Fibroblast of skin of abdomen (primary cell): ENCODE results near the gene PHRF1.
"Not testable (repeated sequence)": the region's sequence is repeated elsewhere in the genome, so short reads cannot be mapped to it uniquely, and the experiment has no call there.

Source experiments
- DNase-seq: peaks from one replicate; pipeline ENCODE4 v3.0.0-alpha.2; 2013

Gene PHRF1

GRCh38 chr11:630871-631270 is 54.6 kb downstream of the PHRF1 start:
- no peak for DNase-seq

DNA sequence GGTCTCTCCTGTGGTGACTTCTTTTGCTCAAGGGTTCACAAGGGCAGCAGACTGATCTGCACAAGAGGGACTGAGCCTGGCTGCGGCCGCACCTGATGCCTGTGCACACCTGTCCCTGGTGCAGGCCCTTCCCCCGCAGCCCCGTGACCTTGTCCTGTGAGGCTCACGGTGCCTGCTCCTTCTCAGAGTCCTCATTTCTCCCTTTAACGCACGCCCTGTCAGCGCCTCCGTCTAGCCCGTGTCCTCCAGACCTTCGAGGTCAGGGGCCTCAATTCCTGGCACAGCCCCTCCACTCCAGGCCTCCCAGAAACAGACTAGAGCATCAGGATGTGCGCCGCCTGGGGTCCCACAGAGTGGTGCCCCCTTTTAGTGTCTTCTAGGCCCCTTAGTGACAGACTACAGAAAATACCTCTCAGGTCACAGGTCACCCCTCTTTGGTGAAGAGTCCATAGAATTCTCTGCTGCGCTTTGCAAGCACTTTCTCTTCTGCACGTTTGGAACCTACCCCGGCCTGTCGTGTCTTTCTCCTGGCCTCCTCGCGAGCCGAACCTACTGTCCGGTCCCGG is 59.8 kb downstream of the PHRF1 start:
- no peak for DNase-seq

GRCh38 chr11:636511-637332 is 60.5 kb downstream of the PHRF1 start, which contains the start of gene DRD4:
TSS of gene DRD4 (plus strand) at chr11:637269. CDS start at chr11:637305, 36 bp downstream.
- peak; percentile 33 for DNase-seq

- no peak for DNase-seq
Observed at GRCh38 chr11:637333-637592, 61.0 kb downstream of the PHRF1 start.

DNA sequence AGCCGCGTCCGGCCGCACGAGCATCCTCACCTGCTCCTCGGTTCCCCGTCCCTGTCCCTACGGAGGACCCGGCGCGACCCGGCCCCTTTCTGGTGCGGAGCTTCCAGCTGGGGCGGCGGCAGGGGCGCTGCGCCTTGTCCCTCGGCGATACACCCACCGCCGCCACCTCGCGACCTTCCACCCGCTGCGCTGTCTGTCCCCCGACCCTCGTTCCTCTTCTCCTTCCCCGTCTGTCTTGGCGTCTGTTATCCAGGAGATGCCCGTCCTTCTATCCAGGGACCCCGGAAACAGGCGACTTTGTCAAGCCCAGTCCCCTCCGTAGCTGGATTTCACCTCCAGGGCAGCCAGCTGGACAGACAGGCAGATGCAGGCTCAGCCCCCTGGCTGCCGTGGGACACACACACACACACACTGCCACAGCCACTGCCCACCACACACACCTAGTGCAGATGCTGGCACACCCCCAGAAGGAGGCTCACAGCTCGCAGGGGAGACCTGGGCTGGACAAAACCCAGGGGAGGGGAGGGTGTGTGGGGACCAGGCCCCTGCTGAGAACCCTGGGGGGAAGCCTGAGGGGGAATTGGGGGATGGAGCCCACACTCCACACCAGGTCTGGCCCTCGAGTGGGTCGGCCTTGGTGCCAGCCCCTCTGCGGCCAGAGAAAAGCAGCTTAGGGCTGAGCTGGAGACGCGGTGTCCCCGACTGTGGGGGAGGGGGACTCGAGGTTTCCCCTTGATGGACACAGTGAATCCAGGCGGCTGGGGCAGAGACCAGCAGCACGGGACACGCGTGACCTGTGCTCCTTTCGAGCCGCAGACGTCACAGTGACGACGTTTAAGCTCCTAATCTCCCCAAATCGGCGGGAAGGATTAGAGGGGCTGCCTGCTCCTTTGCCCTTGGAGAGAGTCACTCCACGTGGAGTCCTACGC is 61.6 kb downstream of the PHRF1 start:
- no peak for DNase-seq

GRCh38 chr11:638631-639331 is 62.5 kb downstream of the PHRF1 start:
- DNase-seq, result peak; percentile 16

GRCh38 chr11:639332-639955 is 63.2 kb downstream of the PHRF1 start:
- DNase-seq, result no peak

DNA sequence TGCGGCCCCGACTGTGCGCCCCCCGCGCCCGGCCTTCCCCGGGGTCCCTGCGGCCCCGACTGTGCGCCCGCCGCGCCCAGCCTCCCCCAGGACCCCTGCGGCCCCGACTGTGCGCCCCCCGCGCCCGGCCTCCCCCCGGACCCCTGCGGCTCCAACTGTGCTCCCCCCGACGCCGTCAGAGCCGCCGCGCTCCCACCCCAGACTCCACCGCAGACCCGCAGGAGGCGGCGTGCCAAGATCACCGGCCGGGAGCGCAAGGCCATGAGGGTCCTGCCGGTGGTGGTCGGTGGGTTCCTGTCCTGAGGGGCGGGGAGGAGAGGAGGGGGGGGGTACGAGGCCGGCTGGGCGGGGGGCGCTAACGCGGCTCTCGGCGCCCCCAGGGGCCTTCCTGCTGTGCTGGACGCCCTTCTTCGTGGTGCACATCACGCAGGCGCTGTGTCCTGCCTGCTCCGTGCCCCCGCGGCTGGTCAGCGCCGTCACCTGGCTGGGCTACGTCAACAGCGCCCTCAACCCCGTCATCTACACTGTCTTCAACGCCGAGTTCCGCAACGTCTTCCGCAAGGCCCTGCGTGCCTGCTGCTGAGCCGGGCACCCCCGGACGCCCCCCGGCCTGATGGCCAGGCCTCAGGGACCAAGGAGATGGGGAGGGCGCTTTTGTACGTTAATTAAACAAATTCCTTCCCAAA is 63.9 kb downstream of the PHRF1 start:
- no peak for DNase-seq

DNA sequence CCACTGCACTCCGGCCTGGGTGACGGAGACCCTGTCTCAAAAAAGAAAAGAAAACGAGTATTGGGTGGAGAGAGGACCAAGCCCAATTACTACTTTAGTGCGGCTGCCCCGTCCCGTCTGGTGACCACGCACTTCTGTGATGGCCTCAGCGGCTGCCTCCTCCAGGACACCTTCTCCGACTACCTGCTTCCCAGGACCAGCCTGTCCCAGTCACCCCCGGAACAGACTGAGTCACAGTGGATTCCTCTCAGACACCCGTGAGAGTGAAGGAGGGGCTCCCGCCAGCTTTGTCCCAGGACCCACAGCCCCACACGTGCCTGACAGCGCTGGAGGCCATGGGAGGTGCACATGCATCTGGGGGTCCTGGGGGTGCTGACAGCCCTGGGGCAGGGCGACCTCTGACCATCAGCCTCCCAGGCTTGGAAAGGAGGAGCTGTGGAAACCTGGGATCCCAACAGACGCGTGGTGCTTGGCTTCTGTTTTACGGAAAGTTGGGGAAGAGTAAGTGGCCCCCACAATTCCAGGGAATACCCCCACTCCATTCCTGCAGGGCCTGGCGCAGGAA is 65.6 kb downstream of the PHRF1 start:
- no peak for DNase-seq

DNA sequence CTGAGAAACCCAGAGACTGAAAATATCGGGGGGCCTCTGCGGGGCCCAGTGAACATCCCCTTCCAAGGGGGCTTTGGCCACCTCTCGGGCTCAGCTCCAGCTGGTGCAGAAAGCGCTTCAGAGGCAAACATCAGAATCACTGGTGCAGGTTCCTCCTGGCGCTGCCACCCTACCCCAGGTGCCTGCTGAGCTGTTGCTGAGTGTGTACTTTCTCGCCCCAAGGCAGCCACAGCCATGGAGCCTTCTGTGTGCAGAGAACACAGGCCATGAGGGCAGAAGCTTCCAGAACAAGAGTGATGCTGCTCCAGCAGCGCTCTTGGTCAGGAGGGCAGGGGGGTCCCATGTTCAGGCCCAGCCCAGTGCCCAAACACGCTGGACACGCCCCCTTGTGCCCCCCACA is 67.1 kb downstream of the PHRF1 start:
- DNase-seq, result no peak

DNA sequence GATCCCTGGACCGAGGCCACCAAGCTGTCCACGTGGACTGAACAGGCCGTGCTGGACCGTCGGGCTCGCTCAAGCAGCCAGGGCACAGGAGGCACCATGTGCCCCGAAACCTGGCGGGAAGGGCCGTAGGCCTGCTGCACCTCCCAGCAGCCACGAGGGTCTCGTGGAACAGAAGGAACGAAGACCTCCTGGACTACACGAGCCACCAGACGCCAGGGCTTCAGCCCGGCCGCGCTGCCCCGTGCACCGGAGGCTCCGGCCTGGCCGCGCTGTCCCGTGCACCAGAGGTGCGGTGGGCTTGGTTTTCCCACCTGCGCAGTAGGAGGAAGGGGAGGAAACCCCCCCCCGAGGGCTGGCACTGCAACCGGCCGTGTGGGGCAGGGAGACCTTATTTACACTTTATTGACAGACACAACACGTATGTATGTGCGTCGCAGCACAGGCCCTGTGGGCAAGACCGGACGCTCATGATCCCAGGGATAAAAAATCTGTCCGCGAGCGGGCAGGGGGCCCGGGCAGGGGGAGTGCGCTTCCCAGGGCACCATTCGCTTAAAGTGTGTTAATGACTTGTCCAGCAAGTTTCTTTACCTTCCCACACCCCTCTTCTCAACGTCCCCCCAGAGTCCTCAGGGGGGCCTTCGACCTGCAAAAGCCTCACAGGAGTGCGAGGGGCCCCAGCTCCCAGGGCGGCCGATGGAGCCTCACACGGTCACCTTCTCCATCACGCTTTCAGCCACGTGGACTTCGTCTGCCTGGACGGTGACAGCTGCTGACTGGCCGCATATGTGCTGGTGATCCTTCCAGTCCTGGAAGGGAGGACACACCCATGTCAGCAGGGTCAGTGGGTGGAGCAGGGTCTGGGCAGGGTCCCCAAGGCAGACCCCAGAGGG is 67.8 kb downstream of the PHRF1 start:
- no peak for DNase-seq

DNA sequence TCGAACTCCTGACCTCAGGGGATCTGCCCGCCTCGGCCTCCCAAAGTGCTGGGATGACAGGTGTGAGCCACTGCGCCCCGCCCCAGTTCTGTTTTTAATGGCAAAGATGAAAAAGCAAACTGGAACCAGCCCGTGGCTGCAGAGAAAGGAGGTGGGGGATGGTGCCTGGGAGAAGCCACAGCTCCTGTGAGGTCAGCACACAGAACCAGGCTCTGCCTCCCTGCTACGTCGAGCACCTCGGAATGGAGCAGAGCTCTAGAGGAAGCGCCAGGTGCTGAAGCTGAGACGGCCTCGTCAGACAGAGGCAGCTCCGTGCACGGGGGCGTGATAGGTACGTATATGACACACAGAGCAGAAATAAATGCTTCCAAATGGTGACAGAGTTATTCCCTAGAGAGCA is 69.3 kb downstream of the PHRF1 start:
- DNase-seq, result no peak

GRCh38 chr11:646214-646613 is 69.9 kb downstream of the PHRF1 start:
- no peak for DNase-seq

GRCh38 chr11:647672-648158 is 71.4 kb downstream of the PHRF1 start:
- DNase-seq, result not testable (repeated sequence)

GRCh38 chr11:650482-650881 is 74.2 kb downstream of the PHRF1 start:
- no peak for DNase-seq

DNA sequence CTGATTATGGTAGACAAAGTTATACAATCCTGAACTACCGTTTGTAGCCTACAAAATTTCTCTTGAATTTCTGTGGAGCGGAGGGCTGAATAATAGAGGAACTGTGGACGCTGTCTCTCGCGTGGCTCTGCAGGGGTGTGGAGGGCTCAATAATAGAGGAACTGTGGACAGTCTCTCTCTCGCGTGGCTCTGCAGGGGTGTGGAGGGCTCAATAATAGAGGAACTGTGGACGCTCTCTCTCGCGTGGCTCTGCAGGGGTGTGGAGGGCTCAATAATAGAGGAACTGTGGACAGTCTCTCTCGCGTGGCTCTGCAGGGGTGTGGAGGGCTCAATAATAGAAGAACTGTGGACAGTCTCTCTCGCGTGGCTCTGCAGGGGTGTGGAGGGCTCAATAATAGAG is 76.9 kb downstream of the PHRF1 start:
- not testable (repeated sequence) for DNase-seq

GRCh38 chr11:653837-654236 is 77.6 kb downstream of the PHRF1 start:
- no peak for DNase-seq

DNA sequence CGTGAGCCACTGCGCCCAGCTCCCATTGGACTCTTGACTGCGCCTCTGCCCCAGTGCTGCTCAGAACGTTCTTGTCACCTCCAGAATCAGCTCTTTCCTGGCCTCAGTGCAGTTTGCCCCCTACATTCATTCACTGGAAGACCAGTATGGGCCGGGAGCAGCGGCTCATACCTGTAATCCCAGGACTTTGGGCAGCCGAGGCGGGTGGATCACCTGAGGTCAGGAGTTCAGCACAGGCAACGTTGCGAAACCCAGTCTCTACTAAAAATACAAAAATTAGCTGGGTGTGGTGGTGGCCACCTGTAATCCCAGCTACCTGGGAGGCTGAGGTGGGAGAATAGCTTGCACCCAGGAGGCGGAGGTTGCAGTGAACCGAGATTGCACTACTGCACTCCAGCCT is 78.2 kb downstream of the PHRF1 start:
- not testable (repeated sequence) for DNase-seq

DNA sequence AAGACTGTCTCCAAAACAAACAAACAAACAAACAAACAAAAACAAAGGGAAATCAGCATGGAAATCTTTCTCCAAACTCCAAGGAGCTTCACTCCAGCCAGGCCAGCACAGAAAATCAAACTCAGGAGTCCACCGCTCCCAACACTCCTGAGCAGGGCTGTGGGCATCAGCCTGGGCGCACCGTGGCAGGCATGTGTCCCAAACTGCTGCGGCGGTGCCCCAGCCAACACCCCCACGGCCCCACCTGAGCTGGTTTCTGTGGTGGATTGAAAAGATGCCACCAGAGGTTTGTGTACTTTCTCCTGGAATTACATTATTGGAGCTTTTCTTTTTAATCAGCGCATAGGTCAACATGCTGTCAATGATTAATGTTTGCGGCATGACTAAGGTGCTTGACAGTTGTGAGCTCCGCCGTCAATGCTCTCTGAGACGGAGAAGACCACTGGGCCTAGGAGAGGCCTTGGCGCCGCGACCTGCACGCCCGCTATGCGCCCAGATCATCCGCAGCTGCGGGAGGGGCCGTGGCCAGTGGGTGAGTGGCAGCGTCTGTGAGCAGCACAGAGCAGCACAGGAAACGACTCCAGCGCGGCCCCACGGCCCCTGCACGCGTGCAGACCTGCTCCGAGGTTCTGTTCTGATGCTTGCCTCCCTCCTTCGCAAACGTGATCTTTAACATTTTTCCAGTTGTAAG is 78.9 kb downstream of the PHRF1 start:
- no peak for DNase-seq

DNA sequence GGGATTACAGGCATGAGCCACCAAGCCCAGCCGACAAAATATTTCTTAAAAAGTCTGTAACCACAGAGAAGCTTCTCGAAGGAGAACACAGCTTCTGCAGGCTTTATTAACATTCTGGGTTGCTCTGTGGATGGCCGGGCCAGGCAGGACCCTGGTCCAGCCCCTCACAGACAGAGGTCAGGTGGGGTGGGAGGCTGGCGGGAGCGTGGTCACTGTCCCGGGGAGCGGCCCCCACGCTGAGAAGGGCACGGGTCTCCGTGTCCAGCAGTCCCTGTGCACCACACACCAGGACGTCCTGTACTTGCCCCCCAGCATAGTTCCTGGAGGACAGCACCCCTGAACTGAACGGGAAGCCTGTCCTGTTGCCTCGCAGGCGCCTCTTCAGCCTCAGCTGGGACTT is 80.2 kb downstream of the PHRF1 start:
- no peak for DNase-seq
